CD4-positive, alpha-beta memory T cell (primary cell): ENCODE data around the gene CHCHD6. TPM values are rescaled to one million over a fixed set of nuclear protein-coding genes. Genes with fewer than 3 reads are reported as not detected.

Experiments used
- CTCF ChIA-PET: fragments of 350-600 bp; sonication (Branson Sonifier 250); formaldehyde crosslinking; loops from one replicate; lab custom pipeline; 2021; ENCODE audit warnings: inconsistent platforms; ENCODE audit not compliant: partially characterized antibody; lab: Charles Lee
- POLR2A ChIA-PET: fragments of 350-600 bp; sonication (Branson Sonifier 250); formaldehyde crosslinking; loops from one replicate; lab custom pipeline; 2021; ENCODE audit not compliant: partially characterized antibody; lab: Charles Lee
- DNase-seq, 5 donors: peaks; one replicate each; pipeline versions ENCODE4 v3.0.0 to v3.0.0-alpha.2; 2020 to 2022; ENCODE audit warnings: mixed read lengths in 1 of 5
- H3K27ac ChIP-seq: one replicate; pipeline ENCODE4 v1.7.0; 2013; ENCODE audit warnings: low read depth, low read length
- H3K27me3 ChIP-seq: 2 replicates; pipeline ENCODE4 v1.7.0; 2013; ENCODE audit warnings: mild to moderate bottlenecking, low read length, moderate library complexity; ENCODE audit not compliant: insufficient read depth
- H3K36me3 ChIP-seq: 2 replicates; pipeline ENCODE4 v1.7.0; 2013; ENCODE audit warnings: mild to moderate bottlenecking, low read length, moderate library complexity; ENCODE audit not compliant: insufficient read depth
- H3K4me1 ChIP-seq: 2 replicates; pipeline ENCODE4 v1.7.0; 2013; ENCODE audit warnings: mild to moderate bottlenecking, low read length, moderate library complexity; ENCODE audit not compliant: insufficient read depth
- H3K4me3 ChIP-seq, 2 donors: one replicate each; pipeline ENCODE4 v1.7.0; 2013; ENCODE audit warnings: low read length in 2 of 2, mild to moderate bottlenecking in 1 of 2
- H3K9me3 ChIP-seq, 2 donors: one replicate each; pipeline ENCODE4 v1.7.0; 2013; ENCODE audit warnings: low read length in 2 of 2, control low read depth in 1 of 2; ENCODE audit not compliant: control insufficient read depth in 1 of 2
- H3K27ac Mint-ChIP-seq, 7 donors: one replicate each; pipeline ENCODE4 v1.8.0; 2020 to 2021; ENCODE audit warnings: mixed read lengths in 7 of 7, mild to moderate bottlenecking in 6 of 7, inconsistent platforms in 3 of 7, moderate library complexity in 3 of 7
- H3K27me3 Mint-ChIP-seq, 2 donors: one replicate each; pipeline ENCODE4 v1.8.0; 2020 to 2021; ENCODE audit warnings: mixed read lengths in 2 of 2
- H3K36me3 Mint-ChIP-seq, 2 donors: one replicate each; pipeline ENCODE4 v1.8.0; 2020 to 2021; ENCODE audit warnings: mixed read lengths in 2 of 2, inconsistent platforms in 1 of 2, mild to moderate bottlenecking in 1 of 2
- H3K4me1 Mint-ChIP-seq, 4 donors: one replicate each; pipeline ENCODE4 v1.8.0; 2020 to 2021; ENCODE audit warnings: mixed read lengths in 4 of 4, mild to moderate bottlenecking in 1 of 4
- H3K4me3 Mint-ChIP-seq, 8 donors: one replicate each; pipeline ENCODE4 v1.8.0; 2020 to 2021; ENCODE audit warnings: mixed read lengths in 8 of 8, mild to moderate bottlenecking in 7 of 8, moderate library complexity in 6 of 8, inconsistent platforms in 3 of 8
- H3K9me3 Mint-ChIP-seq, 8 donors: one replicate each; pipeline ENCODE4 v1.8.0; 2020 to 2021; ENCODE audit warnings: mixed read lengths in 8 of 8, mild to moderate bottlenecking in 5 of 8, inconsistent platforms in 3 of 8, moderate library complexity in 1 of 8
- intact Hi-C: fragments of 100-400 bp; cut with micrococcal nuclease; formaldehyde crosslinking; loops from one replicate; pipeline ENCODE4 v1.15.1; 2023
- polyA plus RNA-seq, 2 donors: library from polyadenylated mRNA; unstranded; fragments of 300-500 nt; fragmentation: Illumina TruSeq; gene quantifications; one replicate each; pipeline ENCODE4 v1.2.3, GENCODE V29; 2021
- total RNA-seq, 2 experiments: library from RNA; stranded (reverse); gene quantifications; one replicate each; pipeline ENCODE4 v1.2.3, GENCODE V29; 2021

CHCHD6 gene
- total and polyA plus RNA-seq, 4 experiments from 2014 or later = 7.3 to 12.3 (median 10.2) TPM

GRCh38 chr3:126852511-126852910 lies 148.5 kb downstream of the CHCHD6 start:
- intact Hi-C loops = no loop called here
- Mint-ChIP-seq H3K27me3 (no peaks in the 10 kb centered on the region), H3K4me1 (no peaks in the 10 kb centered on the region), H3K27ac (no peak overlapping the region), H3K9me3 (no peaks in the 10 kb centered on the region), H3K36me3 (peaks cover 8 to 29% of the 10 kb centered on the region in 2 donors), H3K4me3 (no peak overlapping the region)
- Histone ChIP-seq H3K27me3 (no peaks in the 10 kb centered on the region), H3K4me3 (no peak overlapping the region), H3K4me1 (no peaks in the 10 kb centered on the region), H3K9me3 (no peaks in the 10 kb centered on the region), H3K27ac (no peak overlapping the region), H3K36me3 (no peaks in the 10 kb centered on the region)
- ChIA-PET CTCF (no interaction called here), POLR2A (no interaction called here)
- DNase-seq = no peak

DNA sequence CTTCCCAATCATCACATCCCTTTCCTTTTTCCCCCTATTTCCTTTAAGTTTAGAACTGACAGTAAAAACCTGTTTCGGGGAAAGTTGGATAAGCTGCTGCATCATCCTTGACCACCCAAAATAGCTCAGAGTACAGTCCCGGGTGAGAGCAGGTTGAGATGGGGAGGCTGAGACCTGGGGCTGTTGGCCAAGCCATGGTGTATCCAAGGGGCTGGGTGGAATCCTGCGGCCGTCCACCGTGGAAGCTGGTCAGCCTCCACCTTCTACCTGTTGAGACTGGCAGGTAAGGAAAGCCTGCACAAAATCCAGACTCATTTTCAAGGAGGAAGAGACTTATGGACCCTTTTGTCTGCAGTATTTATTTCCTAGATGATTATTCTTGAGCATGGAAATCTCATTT lies 150.6 kb downstream of the CHCHD6 start:
- H3K27ac Mint-ChIP-seq = no peak overlapping the region

DNA sequence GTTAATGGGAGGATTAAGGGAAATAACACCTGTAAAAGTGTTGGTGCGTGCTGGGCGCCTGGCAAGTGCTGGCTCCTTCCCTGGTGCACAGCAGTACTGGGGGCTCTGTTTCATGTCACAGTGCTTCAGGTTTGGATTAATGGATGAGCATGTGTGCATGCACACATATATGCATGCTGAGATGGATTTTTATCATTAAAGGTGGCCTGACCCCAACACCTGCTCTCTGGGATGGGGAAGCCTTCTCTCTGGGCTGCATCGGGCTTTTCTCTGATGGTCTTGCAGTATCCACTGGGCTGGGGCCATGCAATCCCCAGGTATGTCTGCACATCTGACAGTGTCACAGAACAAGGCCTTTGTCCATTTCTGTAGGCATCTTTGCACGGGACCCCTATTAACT lies 151.3 kb downstream of the CHCHD6 start:
- Mint-ChIP-seq H3K4me3 (no peak overlapping the region), H3K27me3 (no peaks in the 10 kb centered on the region), H3K9me3 (no peaks in the 10 kb centered on the region), H3K36me3 (peaks cover 20 to 55% of the 10 kb centered on the region in 2 donors), H3K27ac (no peak overlapping the region), H3K4me1 (no peaks in the 10 kb centered on the region)
- no peak overlapping the region for H3K27ac ChIP-seq
- no peaks in the 10 kb centered on the region for H3K4me1 ChIP-seq
- no peaks in the 10 kb centered on the region for H3K9me3 ChIP-seq
- intact Hi-C loops = no loop called here
- no peaks in the 10 kb centered on the region for H3K36me3 ChIP-seq
- no peak overlapping the region for H3K4me3 ChIP-seq
- POLR2A ChIA-PET = no interaction called here
- no peak for DNase-seq
- CTCF ChIA-PET = no interaction called here
- no peaks in the 10 kb centered on the region for H3K27me3 ChIP-seq

More for the DNA sequence above, 150.6 kb downstream of the CHCHD6 start:
- Mint-ChIP-seq H3K27me3 (no peaks in the 10 kb centered on the region), H3K4me1 (no peaks in the 10 kb centered on the region), H3K9me3 (no peaks in the 10 kb centered on the region), H3K36me3 (peaks cover 20 to 48% of the 10 kb centered on the region in 2 donors), H3K4me3 (no peak overlapping the region)
- H3K4me3 ChIP-seq = no peak overlapping the region
- DNase-seq = no peak
- H3K4me1 ChIP-seq = no peaks in the 10 kb centered on the region
- intact Hi-C loops = no loop called here
- ChIA-PET CTCF (no interaction called here), POLR2A (no interaction called here)
- H3K9me3 ChIP-seq = no peaks in the 10 kb centered on the region
- no peaks in the 10 kb centered on the region for H3K36me3 ChIP-seq
- no peak overlapping the region for H3K27ac ChIP-seq
- H3K27me3 ChIP-seq = no peaks in the 10 kb centered on the region

GRCh38 chr3:126857928-126858327 lies 153.9 kb downstream of the CHCHD6 start:
- Histone ChIP-seq H3K4me3 (no peak overlapping the region), H3K27ac (no peak overlapping the region), H3K27me3 (no peaks in the 10 kb centered on the region), H3K9me3 (no peaks in the 10 kb centered on the region), H3K36me3 (no peaks in the 10 kb centered on the region), H3K4me1 (no peaks in the 10 kb centered on the region)
- no peaks in the 10 kb centered on the region for H3K9me3 Mint-ChIP-seq
- H3K4me3 Mint-ChIP-seq = no peak overlapping the region
- no peaks in the 10 kb centered on the region for H3K27me3 Mint-ChIP-seq
- POLR2A ChIA-PET = no interaction called here
- H3K27ac Mint-ChIP-seq = no peak overlapping the region
- no peaks in the 10 kb centered on the region for H3K4me1 Mint-ChIP-seq
- CTCF ChIA-PET = no interaction called here
- H3K36me3 Mint-ChIP-seq = peaks cover 21 to 56% of the 10 kb centered on the region in 2 donors
- intact Hi-C loops = no loop called here
- no peak for DNase-seq

DNA sequence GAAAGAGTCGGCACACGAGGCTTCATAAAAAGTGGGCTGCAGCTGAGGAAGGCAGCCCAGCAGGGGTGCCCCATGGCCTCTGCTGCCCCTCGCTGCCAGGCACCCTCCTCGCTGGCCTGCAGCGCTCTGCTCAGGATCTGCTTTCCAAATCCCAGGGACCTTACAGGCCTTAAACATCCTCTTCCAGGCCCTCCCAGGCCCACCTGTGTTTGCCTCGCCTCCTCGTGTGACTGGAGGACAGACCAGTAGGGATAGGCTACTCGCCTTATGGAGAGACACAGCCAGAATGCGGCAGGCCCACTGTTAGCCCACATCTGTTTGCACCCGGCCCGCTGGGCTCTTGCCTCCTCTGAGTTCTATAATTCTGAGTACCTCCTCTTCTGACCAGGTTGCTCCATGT lies 154.4 kb downstream of the CHCHD6 start:
- H3K4me1 Mint-ChIP-seq = no peaks in the 10 kb centered on the region
- ChIA-PET POLR2A (no interaction called here), CTCF (no interaction called here)
- intact Hi-C loops = no loop called here
- H3K27me3 Mint-ChIP-seq = no peaks in the 10 kb centered on the region
- no peaks in the 10 kb centered on the region for H3K36me3 ChIP-seq
- H3K9me3 ChIP-seq = no peaks in the 10 kb centered on the region
- no peak overlapping the region for H3K27ac Mint-ChIP-seq
- DNase-seq = no peak
- H3K36me3 Mint-ChIP-seq = peaks cover 21 to 56% of the 10 kb centered on the region in 2 donors
- no peak overlapping the region for H3K4me3 ChIP-seq
- H3K27me3 ChIP-seq = no peaks in the 10 kb centered on the region
- no peaks in the 10 kb centered on the region for H3K9me3 Mint-ChIP-seq
- H3K4me3 Mint-ChIP-seq = no peak overlapping the region
- no peak overlapping the region for H3K27ac ChIP-seq
- H3K4me1 ChIP-seq = no peaks in the 10 kb centered on the region

GRCh38 chr3:126858887-126859286 lies 154.8 kb downstream of the CHCHD6 start:
- Mint-ChIP-seq H3K36me3 (peaks cover 20 to 52% of the 10 kb centered on the region in 2 donors), H3K4me1 (no peaks in the 10 kb centered on the region), H3K9me3 (no peaks in the 10 kb centered on the region), H3K4me3 (no peak overlapping the region), H3K27me3 (no peaks in the 10 kb centered on the region), H3K27ac (no peak overlapping the region)
- no peaks in the 10 kb centered on the region for H3K27me3 ChIP-seq
- DNase-seq = no peak
- no peak overlapping the region for H3K27ac ChIP-seq
- no peaks in the 10 kb centered on the region for H3K4me1 ChIP-seq
- no peak overlapping the region for H3K4me3 ChIP-seq
- no peaks in the 10 kb centered on the region for H3K9me3 ChIP-seq
- ChIA-PET POLR2A (no interaction called here), CTCF (no interaction called here)
- intact Hi-C loops = no loop called here
- no peaks in the 10 kb centered on the region for H3K36me3 ChIP-seq

DNA sequence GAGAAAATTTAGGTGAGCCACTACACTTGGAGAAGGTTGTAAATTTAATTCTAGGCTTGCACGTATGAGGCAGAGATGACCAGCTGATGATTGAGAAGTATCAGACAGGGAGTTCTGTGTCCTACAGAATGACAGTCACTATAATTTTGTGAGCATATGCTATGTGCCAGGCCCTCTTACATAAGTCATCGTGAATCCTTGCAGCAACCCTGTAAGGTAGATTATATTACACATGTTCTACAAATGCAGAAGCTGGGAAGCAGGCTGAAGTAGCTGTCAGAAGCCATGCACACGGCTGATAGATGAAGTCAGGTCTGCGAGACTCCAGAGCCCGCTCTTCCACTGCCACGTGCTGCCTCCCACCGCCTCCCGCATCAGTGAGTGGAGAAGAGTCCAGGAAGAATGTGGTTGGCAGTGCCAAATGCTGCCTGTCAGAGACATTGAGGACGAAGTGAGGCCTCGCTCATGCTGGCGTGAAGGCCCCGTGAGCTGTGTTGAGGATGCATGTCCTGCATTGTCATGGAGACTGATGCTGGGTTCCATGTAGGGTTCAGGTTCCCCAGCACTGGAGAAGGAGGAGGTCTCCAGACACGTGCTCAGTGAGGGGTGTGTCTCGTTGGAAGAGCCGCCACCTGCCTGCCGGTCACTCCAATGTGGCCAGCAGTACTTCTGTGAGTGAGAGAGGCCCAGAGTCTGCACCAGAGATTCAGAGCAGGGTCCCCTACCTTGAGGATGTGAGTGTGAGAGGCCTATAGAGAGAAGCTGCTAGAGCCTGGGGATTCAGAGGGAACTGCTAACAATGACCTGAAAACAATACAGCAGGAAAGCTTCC lies 155.6 kb downstream of the CHCHD6 start:
- POLR2A ChIA-PET = no interaction called here
- no peaks in the 10 kb centered on the region for H3K27me3 Mint-ChIP-seq
- no peaks in the 10 kb centered on the region for H3K27me3 ChIP-seq
- H3K4me1 Mint-ChIP-seq = no peaks in the 10 kb centered on the region
- no peaks in the 10 kb centered on the region for H3K4me1 ChIP-seq
- no peak overlapping the region for H3K27ac ChIP-seq
- intact Hi-C loops = no loop called here
- H3K9me3 ChIP-seq = no peaks in the 10 kb centered on the region
- H3K36me3 Mint-ChIP-seq = peaks cover 18 to 45% of the 10 kb centered on the region in 2 donors
- CTCF ChIA-PET = interaction anchor here (0.5 kb wide), 1 partner anchor 129 kb away, joined by 3 read pairs; no protein-coding TSS in a partner anchor
- DNase-seq = no peak
- H3K4me3 Mint-ChIP-seq = no peak overlapping the region
- H3K27ac Mint-ChIP-seq = no peak overlapping the region
- H3K9me3 Mint-ChIP-seq = no peaks in the 10 kb centered on the region
- no peak overlapping the region for H3K4me3 ChIP-seq
- no peaks in the 10 kb centered on the region for H3K36me3 ChIP-seq
